HG02884 (cell line): ENCODE measurements around the gene ADGRG1.
"Not testable (repeated sequence)": the region's sequence is repeated elsewhere in the genome, so short reads cannot be mapped to it uniquely, and the experiment has no call there.

Experiments
- ATAC-seq: cut with Tn5 transposase; IDR thresholded peaks from one replicate; pipeline ENCODE4 v1.9.1; 2021; ENCODE audit warnings: mild to moderate bottlenecking, moderate library complexity; ENCODE audit not compliant: unreplicated experiment

The ADGRG1 gene

DNA sequence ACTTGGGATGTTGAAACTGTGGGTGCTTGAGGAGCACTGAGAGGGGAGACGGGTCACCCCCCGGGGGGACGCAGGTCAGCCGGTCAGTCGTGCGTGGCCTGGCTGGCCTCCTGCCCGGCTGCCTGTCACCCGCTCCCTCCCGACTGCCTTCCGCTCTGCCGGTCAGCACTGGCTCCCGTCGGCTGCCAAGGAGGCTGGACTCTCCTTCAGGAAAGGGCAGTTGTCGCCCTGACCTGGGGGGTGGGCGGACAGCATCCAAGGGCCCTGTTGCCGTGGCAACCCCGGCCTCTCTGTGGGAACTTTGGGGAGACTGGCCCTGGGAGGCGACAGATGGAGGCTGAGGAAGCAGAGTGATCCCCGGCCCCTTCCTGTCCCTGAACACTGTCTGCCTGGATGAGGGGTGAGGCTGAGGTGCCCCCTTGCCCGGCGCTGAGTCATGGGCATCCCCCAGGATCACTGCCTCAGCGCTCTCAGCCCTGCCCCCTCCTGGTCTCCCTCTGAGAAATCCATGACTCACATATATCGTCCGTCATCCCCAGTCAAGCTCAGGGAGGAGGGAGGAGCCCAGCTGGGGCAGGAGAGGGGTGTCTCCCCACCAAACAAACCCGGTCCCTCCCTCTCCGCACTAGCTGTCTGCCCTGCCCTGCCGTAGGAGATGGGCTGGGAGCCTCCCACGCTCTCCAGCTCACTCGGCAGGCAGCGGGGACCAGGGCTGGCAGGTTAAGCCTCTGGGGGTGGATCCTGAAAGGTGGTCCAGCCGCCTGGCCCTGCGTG, at the start of gene ADGRG1:
ADGRG1 (plus strand) TSS at position 623 of the 774 bp plus-strand sequence. CDS start 21,658 bp downstream, outside the sequence.
- ATAC-seq, result no peak

DNA sequence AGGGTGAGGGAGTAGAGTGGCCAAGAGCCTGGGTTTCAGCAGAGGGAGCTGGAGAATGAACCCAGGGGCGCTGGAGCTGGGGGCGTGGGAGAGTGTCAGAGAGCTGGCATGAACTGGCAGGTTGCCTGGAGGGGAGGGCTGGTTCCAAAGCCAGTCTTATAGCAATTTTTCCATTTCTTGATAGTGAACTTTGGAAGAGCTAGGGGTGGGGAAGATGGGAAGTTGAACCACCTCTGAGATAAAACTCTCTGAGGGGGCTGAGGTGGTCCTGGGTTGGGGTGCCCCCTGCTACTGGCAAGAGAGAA, 49.1 kb upstream of the ADGRG1 start:
- ATAC-seq, result no peak

DNA sequence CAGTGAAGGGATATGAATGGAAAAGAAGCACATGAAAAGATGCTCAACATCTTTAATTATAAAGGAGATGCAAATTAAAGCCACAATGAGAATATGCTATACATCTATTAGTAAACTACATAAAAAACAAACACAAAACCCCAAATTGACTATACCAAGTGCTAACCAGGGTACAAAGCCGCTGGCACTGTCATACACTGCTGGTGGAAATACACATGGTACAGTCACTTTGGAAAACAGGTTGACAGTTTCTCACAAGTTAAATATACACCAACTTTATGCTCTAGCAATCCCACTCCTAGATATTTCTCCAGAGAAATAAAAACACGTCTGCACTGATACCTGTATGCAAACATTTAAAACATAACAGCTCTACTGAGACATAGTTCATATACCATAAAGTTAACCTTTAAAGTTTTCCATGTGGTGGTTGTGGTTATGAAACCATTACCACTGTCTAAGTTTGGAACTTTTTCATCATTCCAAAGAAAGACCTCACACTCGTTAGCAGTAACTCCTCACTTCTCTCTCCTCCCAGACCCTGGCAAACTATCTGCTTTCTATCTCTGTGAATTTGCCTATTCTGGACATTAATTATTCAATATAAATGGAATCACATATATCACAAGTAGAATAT, 43.3 kb upstream of the ADGRG1 start:
- no peak for ATAC-seq

DNA sequence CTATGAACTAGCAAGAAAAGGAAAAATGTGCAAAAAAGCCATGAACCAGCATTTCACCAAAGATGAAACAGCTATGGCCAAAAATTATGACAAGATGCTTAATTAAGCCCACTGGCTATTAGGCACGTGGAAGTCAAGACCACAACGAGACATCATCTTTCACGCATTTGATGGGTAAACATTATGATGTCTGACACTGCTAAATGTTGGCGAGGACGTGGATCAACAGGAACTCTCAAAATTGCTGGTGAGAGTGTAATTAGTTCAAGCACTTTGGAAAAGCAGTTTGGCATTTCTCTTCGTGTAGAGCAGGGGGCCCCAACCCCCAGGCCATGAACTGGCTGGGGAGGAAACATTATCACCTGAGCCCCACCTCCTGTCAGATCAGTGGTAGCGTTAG, 39.6 kb upstream of the ADGRG1 start:
- no peak for ATAC-seq

DNA sequence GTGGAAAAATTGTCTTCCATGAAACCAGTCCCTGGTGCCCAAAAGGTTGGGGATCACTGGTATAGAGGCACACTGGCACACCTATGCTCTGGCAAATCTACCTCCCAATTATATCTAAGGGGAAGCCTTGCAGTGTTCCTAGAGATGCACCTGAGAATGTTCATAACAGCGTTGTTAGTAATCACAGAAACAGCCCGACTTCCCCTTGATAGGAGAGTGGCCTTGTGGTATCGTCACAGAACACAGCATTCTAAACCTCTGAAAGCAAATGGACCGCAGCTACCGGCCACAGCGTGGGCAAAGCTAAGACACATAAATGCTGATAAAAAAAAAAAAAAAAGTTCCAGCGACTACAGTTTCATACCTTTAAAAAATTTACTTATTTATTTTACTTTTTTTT, 39.1 kb upstream of the ADGRG1 start:
- ATAC-seq, result no peak

DNA sequence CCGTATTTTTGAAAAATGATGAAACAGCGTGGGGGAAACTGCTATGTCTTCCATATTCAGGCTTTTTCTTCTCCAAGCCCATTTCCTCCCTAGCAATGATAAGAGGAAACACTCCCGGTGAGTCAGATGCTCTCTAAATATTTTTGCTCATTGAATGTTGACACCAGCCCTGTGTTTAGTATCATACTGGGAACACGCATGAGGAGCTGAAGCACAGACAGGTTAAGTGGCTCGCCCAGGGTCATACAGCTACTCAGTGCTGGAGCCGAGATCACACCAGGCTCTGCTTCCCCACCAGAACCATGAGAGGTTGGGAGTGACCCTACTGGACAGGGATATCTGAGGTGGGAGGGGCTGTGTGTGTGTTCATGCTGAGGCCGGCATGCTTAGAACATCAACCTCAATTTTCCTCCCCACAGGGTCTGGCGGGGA, 37.8 kb upstream of the ADGRG1 start:
- no peak for ATAC-seq

DNA sequence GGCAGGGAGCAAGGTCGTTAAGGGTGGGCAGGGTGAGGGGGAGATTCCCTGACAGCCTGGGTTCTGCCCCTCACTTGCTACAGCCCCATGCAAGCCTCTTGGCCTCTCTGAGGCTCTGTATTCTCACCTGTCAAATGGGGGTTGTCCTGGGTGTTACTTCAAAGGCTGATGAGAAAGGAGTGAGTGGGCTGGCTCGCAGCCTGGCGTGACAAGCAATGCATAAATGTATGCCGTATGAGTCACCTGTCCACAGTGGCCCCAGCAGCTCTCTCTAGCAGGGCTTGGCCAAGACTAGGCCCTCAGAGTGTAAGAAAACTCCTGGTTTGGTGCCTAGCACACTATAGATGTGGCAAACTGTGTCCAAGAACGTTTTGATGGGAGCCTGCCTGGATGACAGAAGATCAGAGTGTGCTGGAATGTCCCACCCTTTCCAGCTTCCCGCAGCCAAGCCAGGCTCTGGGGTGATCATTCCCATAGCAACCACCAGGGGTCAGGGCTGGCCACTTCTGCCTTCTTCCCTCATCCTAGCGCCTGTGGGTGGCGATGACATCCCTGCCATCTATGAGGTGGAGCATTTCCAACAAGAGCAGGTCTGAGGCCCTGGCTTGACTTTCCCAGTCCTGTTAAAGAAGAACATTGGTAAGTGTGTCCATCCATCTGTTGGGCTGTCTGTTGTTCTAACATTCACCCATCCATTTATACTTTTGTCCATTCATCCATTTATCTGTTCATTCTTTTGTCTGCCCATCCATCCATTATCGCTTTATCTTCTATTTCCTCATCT, 37.2 kb upstream of the ADGRG1 start:
- ATAC-seq, result peak; percentile 87

DNA sequence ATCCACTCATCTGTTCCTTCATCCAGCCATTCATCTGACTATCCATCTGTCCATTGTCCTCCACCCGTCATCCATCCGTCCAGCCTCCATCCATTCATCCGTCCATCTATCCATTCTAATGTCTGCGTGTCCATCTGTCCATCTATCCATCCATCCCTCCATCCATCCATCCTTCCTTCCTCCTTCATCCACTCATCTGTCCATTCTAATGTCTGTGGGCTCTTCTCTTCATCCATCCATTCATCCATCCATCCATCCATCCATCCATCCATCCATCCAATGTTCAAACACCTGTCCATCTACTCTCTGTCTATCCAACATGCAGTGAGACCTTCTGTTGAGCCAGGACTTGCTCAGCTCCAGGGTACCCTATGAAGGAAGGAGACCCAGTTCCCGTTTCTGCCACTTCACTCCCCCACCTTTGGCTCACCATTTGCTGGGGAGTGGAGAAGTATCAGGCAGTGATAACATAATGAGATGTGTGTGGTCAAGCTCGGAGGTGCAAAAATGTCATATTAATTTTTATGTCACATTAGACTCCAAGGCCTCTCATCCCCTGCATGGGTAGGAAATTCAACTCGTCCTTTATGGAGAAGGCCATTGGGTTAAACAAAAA, 36.5 kb upstream of the ADGRG1 start:
- no peak for ATAC-seq

DNA sequence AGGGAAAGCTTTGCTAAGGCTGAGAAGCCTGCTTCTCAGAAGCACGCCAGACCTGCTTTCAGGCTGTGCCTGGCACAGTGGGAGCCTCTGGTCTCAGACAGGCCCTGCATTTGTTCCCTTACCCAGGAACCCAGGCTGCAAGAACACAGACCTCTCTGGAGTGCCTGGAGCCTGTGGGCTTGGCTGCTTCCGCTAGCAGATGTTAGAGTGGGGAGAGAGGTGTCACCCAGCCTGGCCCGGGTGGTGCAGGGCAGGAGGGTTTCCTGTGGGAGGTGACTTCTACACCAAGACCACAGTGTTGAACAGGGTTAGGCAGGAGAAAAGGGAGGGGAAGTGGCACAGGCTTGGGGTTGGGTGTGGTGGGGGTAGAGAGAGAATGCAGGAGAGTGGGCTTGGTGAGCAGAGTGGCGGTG, 35.8 kb upstream of the ADGRG1 start:
- ATAC-seq, result no peak

DNA sequence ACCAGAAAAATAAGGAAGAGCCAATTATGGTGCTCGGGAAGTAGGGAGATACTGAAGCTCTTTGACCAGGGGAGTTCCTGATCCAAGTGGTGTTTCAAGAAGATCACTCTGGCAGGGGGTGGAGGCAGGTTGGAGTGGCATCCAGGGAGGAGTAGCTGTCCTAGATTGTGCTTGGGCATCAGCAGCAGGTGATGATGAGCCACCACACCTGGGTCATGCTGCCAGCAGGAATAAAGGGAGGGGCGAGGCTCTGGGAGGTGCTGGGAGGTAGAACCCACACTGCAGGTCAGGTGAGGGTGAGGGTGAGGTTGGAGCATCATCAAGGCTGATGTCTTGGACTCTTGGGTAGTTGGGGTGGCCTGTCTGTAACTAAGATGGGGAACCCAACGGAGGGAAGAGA, 35.4 kb upstream of the ADGRG1 start:
- ATAC-seq, result no peak

DNA sequence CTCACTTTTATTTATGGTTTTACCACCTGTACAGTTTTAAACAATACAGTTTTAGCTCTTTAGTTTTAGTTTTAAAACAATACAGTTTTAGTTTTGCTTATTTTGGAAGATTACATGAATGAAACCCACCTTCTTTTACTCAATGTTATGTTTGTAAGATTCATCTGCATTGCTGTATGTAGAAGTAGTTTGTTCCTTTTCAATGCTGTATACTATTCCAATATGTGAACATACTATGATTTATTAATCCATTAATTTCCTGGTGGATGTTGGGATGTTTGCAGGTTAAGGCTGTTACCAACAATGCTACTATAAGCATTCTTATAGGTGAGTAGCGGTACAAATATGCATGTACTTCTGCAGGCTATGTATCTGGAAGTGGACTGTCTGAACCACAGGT, 34.4 kb upstream of the ADGRG1 start:
- no peak for ATAC-seq

DNA sequence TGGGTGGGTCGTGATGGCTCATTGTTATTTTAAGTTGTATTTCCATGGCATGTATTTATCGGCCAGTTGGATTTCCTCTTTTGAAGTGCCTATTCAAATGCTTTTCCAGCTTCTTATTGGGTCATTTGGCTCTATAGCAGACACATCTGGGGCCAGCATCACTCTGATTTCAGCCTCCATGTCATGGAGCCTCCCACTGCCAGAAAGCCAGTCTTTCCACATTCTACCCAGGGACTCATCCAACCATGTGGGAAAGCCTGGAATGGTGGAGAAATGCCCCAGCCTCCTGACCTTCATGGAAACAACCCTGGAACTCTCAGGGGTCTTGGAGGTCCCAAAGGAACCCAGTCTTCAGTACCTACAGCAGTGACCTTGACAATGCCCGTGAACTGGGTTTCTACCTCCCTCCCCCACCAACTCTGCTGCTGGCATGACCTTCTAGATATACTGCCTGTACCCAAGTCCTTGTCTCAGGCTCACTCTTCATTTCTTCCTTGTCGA, 33.8 kb upstream of the ADGRG1 start:
- no peak for ATAC-seq

DNA sequence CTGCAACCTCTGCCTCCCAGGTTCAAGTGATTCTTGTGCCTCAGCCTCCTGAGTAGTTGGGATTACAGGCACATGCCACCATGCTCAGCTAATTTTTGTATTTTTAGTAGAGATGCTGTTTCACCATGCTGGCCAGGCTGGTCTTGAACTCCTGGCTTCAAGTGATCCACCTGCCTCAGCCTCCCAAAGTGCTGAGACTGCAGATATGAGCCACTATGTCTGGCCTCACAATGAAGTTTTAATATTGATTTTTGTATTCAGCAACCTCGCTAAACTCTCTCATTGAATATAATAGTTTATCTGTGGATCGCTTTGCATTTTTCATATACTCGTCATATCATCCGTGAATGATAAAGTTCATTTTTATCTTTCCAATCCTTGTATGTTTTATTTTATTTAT, 32.2 kb upstream of the ADGRG1 start:
- not testable (repeated sequence) for ATAC-seq

DNA sequence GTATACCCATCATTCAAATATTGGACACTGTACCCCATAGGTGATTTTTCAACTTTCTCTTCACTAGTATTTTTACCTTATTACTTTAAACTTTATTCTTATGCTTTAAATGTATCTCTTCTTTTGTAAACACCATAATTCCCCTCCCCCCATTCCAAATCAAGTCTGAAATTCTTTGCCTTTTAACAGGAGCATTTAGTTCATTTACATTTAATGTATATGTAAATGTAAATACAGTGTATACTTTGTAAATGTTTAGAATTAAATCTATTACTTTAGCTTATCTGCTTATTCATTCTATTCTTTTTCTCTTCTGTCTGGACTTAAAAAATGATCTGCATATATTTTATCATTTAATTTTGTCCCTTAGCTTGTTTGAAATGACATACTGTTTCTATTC, 30.0 kb upstream of the ADGRG1 start:
- no peak for ATAC-seq

DNA sequence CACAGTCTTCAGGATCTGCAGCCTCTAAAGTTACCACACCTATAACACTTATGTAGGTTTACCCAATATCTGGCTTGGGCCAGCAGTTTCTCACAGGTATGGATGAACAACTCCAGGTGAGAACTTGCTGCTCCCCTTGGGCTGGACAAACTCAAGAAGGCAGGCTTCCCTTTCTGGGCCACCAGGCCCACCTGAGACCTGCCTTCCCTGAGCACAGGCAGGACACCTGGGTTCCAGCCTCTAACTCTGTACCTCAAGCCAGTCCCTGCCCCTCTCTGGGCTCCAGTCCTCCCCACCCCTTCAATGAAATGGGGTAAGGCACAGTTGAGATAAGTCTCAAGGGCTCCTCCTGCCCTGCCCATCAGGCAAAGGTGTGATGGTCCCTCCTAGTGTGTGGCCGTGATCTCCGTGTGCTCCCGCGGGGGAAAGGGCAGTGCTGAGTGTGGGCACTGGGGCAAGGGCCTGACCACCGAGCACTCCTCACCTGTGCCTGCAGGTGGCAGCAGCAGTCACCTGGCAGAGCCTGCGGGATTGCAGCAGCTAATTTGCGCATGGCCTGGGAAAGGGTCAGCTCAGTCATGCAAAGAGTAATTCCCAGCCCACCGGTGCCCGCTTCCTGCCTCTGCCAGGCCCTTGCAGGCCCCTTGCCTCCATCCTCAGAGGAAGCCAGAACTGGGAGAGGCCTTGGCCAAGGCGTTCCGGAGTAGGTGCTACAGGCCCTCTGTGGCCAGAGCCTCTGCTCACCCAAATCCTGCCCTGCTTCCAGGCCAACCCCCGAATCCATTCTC, 28.2 kb upstream of the ADGRG1 start:
- ATAC-seq, result no peak

DNA sequence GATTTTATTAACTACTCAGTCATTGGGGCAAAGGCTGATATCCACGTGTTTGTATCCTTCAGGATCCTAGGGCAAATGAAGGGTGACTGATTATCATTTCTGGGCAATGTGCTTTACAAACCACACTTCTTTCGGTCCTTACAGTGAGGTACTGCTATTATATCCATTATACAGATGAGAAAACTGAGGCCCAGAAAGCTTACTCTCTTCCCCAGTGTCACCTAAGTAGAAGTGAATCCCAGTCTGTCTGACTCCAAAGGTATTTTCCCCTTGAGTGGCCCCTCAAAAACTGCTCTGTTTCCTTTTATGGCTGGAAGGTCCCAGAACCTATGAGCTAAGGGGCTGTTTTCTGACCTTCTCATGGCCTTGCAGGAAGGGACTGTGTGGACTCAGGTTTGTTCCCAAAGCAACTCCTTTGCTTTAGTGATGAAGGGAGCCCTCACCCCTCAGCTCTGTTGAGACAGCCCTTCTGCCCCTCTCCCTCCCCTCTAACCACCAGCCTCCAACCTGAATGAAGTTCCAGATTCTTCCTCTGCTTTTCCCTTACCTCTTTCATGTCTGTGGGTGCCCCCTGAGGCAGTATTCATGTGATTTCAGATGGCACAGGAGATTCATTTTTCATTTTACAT, 27.4 kb upstream of the ADGRG1 start:
- ATAC-seq, result no peak

DNA sequence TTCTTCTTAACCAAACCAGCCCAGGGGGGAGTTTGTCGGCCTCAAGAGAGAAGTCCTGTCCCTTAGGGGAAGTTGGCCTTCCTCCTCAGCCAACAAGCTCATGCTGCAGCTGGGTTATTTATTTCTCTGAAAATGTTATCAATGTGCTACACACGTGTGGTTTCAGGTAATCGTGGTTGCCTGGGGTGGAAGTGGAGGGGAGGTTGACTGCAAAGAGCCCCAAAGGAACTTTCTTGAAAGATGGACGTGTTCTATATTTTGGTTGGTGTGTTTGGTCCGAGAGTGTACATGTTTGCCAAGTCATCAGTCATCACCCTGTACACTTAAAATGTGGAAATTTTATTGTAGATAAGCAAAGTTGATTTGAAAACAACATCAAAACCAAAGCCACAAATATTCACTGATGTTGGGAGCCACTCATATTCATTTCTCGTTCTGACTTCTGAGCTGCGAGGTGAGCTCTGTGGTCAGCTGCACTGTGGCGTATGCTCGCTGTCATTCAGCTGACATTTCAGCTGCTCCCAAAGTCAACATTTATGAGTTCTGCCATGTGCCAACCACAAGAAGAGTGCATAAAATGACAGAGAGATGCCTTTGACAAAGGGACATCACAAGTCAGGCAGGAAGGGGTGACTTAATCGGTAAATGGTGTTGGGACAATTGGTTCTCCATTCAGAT, 26.5 kb upstream of the ADGRG1 start:
- ATAC-seq, result peak; percentile 88

DNA sequence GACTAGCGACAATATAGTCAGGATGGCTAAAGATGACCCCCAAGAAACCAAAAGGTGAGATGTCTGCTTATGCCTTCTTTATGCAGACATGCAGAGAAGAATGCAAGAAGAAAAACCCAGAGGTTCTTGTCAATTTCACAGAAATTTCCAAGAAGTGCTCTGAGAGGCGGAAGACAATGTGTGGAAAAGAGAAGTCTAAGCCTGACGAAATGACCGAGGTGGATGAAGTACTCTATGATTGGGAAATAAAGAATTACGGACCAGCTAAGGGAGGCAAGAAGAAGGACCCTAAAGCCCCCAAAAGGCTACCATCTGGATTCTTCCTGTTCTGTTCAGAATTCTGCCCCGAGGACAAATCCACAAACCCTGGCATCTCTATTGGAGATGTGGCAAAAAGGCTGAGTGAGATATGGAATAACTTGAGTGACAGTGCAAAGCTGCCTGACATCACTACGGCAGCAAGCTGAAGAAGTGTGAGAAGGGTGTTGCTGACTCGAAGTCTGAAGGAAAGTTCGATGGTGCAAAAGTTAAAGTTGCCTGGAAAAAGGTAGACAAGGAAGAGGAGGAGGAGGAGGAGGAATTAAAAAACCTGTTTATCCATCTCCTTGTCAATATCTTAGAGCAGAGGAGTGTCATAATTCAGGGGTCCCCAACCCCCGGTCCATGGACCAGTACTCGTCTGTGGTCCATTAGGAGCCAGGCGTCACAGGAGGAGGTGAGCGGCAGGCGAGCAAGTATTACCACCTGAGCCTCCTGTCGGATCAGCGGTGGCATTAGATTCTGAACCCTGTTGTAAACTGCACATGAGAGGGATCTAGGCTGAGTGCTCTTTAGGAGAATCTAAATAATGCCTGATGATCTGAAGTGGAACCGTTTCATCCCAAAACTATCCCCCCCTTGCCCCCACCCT, 25.1 kb upstream of the ADGRG1 start:
- ATAC-seq, result no peak
